Stimulated activated CD4-positive, alpha-beta T cell treated with anti-CD3 and anti-CD28 coated beads, Interleukin-12 subunit alpha, Interleukin-12 subunit beta, amount 100 ng/mL, for 24 hours (primary cell): ENCODE results near the gene FANCI.

Source experiments
- DNase-seq, 2 experiments: peaks; one replicate each; pipeline ENCODE4 v3.0.0-alpha.2; 2020; ENCODE audit warnings: low read depth in 2 of 2

Gene FANCI

DNA sequence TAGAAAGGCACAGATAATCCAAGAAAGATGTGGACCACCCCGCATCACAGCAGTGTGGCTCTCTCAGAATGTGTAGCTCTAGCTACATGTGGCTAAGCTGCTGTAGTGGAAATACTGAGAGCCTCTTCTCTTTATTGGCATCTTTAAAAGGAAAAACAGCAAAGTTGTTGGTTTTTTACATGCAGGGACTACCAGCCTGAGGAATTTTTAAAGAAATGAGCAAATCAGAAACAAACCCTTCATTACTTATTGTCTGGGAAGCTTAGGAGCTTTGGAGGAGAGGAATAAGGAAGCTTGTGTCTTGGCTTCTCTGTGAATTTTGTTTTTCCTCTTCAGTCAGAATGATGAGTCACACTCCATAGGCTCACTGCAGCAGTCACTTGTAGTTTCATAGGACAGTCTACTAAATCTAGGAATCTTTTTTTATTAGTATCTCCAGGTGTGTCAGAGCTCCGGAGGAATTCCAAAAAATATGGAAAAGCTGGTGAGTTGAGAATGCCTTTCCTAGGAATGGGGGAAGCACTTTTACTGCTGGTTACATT lies 63.3 kb downstream of the FANCI start:
- no peak for DNase-seq

DNA sequence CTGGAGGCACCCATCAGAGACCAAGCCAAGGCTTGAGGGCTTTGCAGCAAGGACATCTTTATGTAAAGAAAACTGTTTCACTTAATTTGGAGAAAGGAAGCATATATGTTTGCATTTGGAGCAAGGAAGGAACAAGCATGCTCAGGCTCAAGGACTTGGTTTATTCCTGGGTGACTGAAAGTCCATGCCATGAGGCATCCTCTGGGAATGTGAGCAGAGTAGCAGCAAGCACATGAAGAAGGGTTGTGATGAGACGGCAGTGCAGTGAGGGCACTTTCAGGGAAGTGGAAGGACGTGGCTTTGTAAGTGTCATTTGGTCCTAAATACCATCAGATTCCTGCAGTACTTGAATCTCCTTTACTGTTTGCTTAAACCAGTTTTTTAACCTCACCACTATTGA lies 64.0 kb downstream of the FANCI start:
- no peak for DNase-seq

DNA sequence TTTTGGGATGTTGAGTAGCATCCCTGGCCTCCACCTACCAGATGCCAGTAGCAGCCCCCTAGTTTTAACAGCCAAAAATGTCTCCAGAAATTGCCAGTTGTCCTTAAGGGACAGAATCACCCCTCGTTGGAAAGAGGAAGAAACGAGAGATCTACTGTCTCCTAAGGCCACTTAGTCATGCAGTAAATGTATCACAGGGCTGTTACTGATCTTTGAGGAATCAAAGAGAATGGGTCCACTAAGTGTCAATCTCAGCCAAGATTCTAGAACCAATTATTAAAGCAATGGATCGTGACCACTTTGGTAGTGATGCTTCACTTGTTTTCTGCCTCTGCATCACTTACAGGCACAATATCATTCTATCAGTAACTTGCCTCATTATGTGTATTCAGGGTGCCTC lies 64.5 kb downstream of the FANCI start:
- DNase-seq: no peak

DNA sequence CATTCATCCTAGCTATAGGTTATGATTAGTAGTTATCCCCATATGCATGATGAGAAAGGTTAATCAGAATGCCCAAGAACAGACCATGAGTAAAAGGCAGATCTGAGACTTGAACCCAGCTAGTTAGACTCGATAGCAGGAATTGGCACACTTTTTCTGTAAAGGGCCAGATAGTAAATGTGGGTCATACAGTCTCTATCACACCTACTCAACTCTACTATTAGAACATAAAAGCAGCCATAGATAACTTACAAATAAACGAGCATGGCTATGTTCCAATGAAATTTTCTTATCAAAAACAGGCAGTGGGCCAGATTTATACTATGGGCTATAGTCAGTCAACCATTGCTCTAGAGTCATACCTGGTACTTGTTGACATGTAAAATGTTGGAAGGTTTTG lies 66.2 kb downstream of the FANCI start:
- DNase-seq: no peak

DNA sequence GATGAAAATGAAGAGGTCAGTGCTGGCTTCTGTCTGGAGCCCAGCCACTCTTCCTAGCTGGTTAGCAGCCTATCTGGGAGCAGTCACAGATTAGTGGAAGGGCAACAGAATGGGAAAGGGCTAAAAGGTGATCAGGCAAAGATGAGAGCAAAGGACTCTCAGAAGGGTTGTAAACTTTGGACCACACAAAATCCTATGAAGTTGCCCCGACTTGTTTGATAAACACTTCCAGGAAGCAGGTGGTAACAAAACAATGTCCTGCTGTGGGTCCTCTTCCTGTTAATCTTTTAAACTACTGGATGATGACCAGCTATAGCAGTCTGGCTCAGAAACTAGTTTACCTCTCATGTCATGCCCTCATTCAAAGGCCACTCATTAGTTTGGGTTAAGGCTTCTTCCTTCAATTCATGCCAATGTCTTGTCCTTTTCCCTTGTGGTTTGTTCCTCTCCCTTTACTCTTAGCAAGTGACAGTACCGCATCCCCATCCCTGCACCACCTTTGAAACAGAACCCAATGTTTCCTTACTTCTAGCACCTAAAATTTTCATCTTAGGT lies 71.7 kb downstream of the FANCI start:
- DNase-seq: no peak

DNA sequence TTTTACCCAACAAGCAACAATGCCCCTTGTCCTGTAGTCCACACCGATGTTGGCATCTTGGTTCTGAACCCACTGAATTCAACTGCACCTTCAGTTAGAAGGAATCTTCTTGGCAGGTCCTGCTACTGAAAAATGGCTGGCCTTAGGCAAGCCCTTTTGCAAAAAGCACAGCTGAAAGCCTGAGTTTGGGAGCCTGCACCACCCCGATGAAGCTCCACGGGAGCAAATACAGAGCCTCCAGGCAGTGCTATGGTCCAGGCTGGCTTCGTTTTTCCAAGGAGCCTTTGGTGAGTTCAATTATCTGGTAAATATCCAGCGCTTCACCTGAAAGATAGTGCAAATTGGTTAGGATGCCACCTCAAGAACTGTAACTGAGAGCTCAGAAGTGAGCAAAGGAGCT lies 72.7 kb downstream of the FANCI start:
- DNase-seq: no peak

DNA sequence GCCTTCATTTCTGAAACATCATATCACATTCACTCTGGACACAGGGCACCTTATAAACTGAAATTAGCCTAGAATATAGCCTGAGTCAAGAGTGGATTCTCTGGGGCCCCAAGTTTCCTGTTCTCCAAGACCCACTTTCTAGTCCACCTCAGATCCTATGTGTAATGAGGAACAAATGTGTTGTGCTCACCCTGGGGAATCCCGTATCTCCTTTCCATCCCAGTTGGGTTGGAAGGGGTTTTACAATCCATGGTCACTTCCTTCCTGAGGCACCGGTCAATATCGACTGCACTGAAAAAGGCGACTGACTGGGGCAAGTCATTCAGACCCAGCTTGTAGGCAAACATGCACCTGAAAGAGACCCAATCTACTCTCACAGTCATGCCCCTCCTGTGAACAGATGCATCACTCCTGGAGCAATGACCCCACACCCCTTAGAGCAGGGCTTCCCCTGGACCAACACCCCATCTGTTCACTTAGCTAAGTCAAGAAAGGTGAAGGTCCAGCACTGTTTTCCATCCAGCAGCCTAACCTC lies 73.5 kb downstream of the FANCI start:
- DNase-seq: no peak

DNA sequence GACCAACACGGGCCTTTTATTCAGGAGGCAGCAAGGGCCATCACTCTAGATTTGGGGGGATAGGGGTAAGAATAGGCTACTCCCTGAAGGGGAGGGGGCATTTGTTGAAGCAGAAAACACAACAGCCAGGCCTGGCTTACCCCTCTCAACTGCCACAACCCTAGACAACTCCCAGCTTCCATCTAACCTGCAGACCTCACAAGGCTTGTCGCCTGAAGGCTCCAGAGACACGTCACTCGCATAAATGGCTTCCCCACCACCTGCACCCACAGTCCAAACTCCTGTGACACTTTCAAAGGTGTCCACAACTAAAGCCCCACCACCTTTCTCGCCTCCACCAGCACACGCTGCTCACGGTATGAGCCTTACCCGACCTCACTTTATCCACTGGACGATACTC lies 75.9 kb downstream of the FANCI start:
- DNase-seq: no peak

DNA sequence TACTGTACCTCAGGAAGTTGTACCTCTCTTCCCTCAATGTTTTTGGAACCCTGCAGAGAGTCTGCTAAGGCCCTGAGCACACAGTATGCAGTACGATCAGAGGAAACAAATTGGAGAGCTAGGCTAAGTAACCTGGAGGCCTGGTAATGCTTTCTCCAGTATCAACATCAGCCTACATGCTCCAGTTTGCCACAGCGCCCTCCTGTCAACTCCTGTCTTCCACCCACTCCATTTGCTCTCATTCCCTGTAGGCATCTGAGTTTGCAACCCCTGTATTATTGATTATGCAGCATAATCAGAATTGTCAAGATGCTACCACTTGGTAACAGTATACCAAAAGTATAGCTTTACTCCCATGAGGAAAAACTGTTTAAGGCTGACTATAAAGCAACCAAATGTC lies 76.4 kb downstream of the FANCI start:
- no peak for DNase-seq

DNA sequence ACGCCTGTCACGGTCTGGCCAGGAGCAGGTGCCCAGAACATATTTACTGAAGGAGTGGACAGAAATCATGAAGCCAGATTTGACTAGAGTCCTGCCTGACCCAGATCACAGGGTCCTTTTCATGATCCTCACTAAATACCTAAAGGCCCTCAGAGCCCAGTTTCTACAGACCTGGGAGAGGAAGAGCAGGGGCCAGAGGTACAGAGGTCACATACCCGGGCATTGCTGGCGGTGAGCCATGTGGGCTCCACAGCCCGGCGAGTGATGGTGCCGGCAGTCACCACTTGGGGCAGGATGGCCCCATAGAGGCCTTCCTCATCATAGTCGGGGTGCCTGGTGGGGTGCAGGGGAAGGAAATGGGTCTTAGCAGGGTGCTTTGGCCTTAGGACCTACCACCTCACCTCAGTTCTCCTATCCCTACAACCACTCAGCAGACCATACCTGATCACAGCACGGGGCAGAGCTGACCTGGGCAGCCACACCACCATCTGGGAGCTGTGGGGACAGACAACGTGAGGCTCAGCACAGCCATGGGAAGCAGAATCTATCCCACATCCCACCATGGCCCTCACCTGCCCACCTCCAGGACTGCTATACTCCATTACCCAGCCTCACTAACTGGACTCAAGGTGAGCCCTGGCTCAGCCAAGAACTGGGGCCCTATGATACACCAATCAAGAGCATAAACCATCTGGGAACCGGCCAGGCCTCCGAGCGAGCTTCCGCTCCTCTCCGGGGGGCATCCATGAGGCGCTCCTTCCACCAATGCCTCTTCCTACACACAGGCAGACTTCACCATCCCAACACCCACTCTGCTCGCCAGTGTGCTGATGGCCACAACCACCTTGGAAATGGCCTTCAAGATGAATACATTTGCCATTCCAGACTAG lies 78.0 kb downstream of the FANCI start:
- DNase-seq: no peak

DNA sequence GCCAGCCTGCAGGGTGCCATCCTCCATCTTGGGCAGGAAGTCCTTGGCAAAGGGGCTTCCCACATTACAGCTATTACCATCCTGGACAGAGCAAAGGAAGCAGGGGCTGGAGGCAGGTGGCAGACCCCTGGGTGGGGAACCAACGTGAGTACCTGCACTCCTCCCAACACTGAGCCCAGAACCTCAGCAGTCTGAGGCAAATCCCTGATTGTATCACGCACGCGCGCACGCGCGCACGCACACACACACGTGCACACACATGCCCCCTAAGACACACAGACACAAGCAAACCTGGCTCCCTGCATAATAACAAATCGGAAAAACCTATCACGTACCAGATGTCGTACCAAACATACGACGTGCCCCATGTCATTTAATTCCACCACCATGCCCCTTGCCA lies 79.0 kb downstream of the FANCI start:
- no peak for DNase-seq

DNA sequence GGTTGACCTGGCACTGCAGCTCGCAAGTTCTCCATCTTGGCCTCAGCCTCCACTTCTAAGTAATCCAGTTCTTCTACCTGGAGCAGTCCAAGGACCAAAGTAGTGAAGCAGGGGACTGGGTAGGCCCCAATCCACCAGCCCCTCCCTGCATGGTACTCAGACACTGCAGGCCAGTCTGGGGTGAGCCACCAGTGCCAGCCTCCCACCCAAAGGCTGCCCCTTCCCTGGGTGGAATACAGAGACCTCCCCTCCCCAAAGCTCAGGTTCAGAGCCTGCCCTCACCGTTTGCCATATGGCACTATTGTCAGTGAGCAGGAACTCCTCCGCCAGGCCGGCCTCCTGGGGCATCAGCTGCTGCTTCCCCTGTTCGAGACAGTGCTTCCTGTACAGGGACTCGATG lies 80.0 kb downstream of the FANCI start:
- DNase-seq: no peak

DNA sequence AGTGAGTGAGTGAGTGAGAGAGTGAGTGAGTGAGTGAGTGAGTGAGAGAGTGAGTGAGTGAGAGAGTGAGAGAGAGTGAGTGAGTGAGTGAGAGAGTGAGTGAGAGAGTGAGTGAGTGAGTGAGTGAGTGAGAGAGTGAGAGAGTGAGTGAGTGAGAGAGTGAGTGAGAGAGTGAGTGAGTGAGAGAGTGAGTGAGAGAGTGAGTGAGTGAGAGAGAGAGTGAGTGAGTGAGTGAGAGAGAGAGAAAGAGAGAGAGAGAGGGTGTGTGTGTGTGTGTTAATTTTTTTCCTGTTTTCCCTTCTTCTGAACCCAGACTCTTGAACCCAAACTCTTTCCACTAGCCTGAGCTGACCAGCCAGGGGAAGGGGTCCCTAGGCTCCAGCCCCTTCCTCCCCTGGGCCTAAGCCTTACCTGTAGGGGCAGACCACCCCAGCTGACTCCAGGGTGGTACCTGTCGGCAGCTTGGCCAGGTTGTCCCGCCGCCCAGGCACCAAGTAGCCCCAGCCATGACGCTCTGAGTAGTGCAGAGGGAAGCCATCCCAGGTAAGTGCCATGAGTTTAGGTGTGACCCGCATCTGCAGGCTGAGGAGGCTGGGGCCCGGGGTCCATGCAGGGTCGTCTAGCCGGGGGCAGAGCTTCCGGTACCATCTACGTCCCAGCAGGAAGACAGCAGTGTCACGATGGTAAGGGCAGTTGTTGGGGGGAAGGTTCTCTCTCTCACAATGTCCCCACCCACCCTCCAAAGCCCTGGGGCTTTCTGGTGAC lies 81.4 kb downstream of the FANCI start:
- DNase-seq: no peak

DNA sequence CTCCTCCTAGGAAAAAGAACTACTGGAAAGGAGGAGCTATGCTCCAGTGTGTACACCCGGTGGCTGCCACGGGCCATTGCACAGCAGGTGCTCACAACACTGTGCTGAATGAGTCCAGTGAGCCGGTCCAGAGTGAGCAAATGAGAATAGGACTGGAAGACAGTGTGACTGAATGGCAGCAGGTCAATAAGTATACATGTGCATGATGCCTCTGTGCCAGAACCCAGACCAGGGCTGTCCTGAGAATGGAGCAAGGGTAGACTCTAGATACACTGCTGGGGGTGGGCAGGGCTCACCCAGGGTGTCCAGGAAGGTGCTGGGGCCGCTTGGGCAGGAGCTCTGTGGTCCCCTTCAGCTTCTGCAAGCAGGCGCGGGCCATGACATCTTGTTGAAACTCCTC lies 82.5 kb downstream of the FANCI start:
- no peak for DNase-seq

DNA sequence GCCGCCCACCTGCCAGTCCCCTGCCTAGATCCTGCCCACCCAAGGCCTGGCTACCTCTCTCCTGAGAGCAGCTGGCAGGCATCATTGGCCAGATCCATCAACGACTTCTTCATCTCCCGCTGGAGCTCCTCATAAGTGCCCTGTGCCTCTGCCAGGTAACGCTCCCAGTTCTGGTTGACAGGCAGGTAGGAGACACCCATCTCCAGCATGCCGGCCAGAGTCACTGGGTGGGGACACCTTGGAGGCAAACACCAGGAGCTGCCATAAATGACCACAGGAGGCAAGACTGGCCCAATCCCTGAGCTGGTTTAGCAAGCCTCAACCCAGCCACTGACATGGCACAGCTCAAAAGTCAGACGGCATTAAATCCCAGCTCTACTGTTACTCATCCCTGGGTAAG lies 83.3 kb downstream of the FANCI start:
- no peak for DNase-seq

DNA sequence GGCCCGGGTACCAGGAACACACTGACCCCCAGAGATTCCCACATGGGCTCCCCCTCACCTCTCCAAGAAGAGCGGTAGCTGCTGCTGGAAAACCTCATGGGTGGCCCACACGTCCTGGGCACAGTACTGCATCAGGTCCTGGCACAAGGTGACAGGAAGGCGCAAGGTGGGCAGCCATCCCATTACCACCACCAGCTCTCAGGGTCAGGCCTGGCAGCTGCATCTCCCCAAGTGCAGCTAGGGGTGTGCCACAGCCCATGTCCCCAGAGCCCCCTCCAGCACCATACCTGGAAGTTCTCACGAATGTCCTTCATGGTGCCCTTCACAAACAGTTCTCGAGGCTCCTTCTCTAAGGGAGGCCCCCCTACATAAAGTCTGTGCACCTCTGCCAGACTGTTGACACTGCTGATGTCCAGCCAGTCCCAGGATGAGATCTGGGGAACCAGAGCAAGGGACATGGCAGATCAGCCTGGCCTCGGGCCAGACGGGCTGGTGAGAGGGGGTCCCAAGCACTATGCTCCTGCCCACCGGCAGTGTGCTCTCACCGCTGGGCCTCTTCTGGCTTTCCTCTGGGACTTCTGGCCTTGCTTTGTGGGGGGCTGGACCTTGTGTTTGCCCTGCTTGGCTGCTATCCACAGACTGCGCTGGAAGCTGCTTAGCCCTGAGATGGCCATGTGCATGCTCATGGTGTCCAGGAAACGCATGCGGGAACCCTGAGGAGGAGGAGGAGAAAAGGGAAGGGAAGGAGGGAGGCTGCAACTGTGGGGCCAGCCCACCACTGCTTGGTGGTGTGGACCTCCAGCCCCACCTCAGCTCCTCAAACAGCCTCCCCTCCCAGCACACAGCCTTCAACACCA lies 84.8 kb downstream of the FANCI start:
- DNase-seq: no peak

DNA sequence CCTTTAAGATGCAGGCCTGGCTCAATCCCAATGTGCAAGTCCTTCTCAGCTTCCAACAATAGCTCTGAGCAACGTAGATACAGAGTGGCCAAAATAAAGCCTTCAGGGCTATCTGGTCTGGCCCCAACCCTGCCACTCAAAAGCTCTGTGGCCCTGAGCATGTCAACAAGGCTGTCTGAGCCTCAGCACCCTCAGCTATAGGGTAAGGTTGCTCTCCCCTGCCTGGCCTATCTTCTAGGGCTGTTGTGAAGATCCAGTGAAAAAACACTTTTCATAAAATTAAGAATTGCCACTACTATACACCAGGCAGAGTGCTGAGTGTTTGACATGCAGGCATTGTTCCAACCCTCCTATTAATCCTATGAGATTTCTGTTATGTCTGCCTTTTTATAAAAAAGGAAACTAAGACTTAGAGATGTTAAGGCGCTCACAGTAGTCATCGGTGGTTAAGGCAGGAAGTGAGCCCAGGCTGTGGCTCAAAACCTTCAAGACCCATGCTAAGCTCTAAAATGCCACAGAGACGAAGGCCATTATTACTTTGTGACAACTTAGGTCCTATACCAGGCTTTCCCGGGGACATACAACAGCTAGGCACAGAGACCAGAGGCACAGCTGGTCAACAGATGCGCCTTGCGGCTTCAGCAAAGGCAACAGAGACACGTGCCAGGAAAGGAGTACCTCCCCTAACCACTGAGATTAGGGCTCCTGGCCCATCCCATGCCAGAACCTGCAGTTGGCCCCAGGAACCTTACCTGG lies 85.7 kb downstream of the FANCI start:
- no peak for DNase-seq

DNA sequence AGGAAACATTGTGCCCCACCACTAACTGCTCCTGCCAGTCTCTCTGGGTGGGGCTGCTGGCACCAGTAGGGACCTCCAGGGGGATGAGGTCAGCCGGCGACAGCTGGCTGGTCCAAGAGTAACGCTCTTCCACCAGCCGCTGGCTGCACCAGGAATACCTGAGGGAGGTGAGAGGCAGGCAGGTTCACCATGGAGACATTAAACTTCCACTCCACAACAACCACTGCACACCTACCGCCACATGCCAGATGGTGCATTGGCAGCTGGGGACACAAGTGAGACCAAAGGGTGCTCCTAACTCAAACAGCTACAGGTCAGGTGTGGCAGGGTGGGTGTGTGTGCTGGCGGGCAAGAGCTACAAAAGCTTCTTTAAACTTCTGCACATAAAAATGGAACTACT lies 86.3 kb downstream of the FANCI start:
- DNase-seq: no peak

DNA sequence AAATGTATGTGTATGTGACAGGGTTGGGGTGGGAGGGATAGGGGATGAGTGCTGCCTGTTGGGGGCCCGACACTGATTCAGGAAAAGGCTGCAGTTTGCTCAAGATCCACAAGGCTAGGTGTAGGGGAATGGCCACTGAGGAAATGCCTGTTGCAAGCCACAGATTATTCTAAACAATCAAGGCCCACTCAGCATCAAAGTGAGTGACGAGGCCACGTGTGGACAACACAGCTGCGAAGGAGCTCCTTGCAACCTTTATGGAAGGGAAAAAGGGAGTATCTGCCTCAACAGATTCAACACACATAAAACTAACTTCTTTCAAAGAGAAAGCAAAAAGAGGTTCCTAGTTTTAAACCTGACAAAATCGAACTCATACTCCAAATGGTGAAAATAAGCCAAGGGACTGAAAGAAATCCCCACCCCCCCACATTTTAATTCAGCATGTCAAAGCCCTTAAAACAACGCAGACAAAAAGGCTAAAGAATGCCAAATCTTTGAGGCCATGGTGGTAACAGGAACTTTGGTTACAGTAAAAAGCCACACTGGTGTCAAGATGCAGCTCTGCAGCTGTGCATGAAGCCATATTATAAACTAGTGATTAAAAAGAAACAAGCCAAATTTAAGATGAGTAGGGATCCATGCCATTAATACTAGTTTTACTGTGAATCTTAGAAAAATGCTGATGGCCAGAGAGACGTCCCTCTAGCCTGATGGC lies 87.3 kb downstream of the FANCI start:
- DNase-seq: no peak

DNA sequence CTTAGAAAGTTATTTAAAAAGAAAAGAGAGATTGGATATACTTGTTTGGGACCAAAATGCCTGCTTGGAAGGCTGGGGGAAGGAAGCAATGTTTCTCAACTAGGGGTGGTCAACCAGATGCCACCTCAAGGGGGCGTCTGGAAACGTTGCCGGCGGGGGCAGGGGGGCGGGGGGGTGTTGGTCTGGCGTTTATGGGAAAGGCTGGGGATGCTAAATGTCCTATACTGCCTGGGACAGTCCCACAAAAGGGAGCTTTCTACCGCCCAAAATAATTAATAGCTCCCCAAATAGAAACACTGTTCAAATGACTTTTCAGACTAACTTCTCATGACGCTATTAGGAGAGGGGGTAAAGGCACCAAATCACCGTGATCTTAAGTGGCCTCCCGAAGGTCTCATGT lies 88.7 kb downstream of the FANCI start:
- DNase-seq: no peak
